HEK293 (cell line): ENCODE measurements around the gene SNX21.
A peak's percentile ranks its signal among the peaks of the same experiment; 100 is the strongest.

Source experiments
- CTCF ChIP-seq: fragments of 450-650 bp; formaldehyde crosslinking; IDR thresholded peaks from 2 replicates; pipeline ENCODE4 v1.5.1; 2016; ENCODE audit warnings: missing biosample characterization, missing genetic modification characterization
- IKZF3 ChIP-seq: fragments of 450-650 bp; IDR thresholded peaks from 2 replicates; pipeline ENCODE4 v1.5.0; 2018; ENCODE audit warnings: missing biosample characterization, mild to moderate bottlenecking, missing genetic modification characterization, moderate library complexity
- INSM2 ChIP-seq: fragments of 450-650 bp; formaldehyde crosslinking; IDR thresholded peaks from 2 replicates; pipeline ENCODE4 v1.5.1; 2016; ENCODE audit warnings: missing biosample characterization, missing genetic modification characterization
- KLF7 ChIP-seq: fragments of 450-650 bp; formaldehyde crosslinking; IDR thresholded peaks from 2 replicates; pipeline ENCODE4 v1.5.1; 2016; ENCODE audit warnings: missing biosample characterization, missing genetic modification characterization, borderline replicate concordance
- PRDM1 ChIP-seq: fragments of 450-650 bp; formaldehyde crosslinking; IDR thresholded peaks from 2 replicates; pipeline ENCODE4; 2016; ENCODE audit warnings: missing biosample characterization, missing genetic modification characterization
- PRDM2 ChIP-seq: fragments of 450-650 bp; formaldehyde crosslinking; IDR thresholded peaks from 2 replicates; pipeline ENCODE4 v1.5.1; 2016; ENCODE audit warnings: missing biosample characterization, missing genetic modification characterization, borderline replicate concordance
- WT1 ChIP-seq: fragments of 450-650 bp; formaldehyde crosslinking; IDR thresholded peaks from 2 replicates; pipeline ENCODE4 v1.5.1; 2016; ENCODE audit warnings: missing biosample characterization, missing genetic modification characterization
- ZBTB26 ChIP-seq: fragments of 450-650 bp; formaldehyde crosslinking; optimal IDR thresholded peaks from 2 replicates; pipeline ENCODE3; 2016; ENCODE audit warnings: missing biosample characterization, mild to moderate bottlenecking, missing genetic modification characterization
- ZBTB8A ChIP-seq: fragments of 450-650 bp; formaldehyde crosslinking; IDR thresholded peaks from 2 replicates; pipeline ENCODE4 v1.5.1; 2016; ENCODE audit warnings: missing biosample characterization, missing genetic modification characterization
- ZNF121 ChIP-seq: fragments of 450-650 bp; formaldehyde crosslinking; IDR thresholded peaks from 2 replicates; pipeline ENCODE4 v1.5.1; 2016; ENCODE audit warnings: missing biosample characterization, missing genetic modification characterization
- ZNF19 ChIP-seq: fragments of 450-650 bp; formaldehyde crosslinking; IDR thresholded peaks from 2 replicates; pipeline ENCODE4; 2016; ENCODE audit warnings: missing biosample characterization, missing genetic modification characterization, low read depth
- ZNF26 ChIP-seq: fragments of 450-650 bp; formaldehyde crosslinking; IDR thresholded peaks from 2 replicates; pipeline ENCODE4 v1.5.1; 2016; ENCODE audit warnings: missing biosample characterization, missing genetic modification characterization
- ZNF37A ChIP-seq: fragments of 450-650 bp; IDR thresholded peaks from 2 replicates; pipeline ENCODE4 v1.5.1; 2018; ENCODE audit warnings: missing biosample characterization, missing genetic modification characterization
- ZNF398 ChIP-seq: fragments of 450-650 bp; formaldehyde crosslinking; IDR thresholded peaks from 2 replicates; pipeline ENCODE4 v1.5.1; 2017; ENCODE audit warnings: missing biosample characterization, missing genetic modification characterization
- ZNF48 ChIP-seq: fragments of 450-650 bp; formaldehyde crosslinking; IDR thresholded peaks from 2 replicates; pipeline ENCODE4 v1.5.1; 2016; ENCODE audit warnings: missing biosample characterization, missing genetic modification characterization
- ZNF549 ChIP-seq: fragments of 450-650 bp; IDR thresholded peaks from 2 replicates; pipeline ENCODE4 v1.5.1; 2018; ENCODE audit warnings: missing biosample characterization, missing genetic modification characterization, mild to moderate bottlenecking, inconsistent platforms, moderate library complexity
- ZNF596 ChIP-seq: fragments of 450-650 bp; IDR thresholded peaks from 2 replicates; pipeline ENCODE4 v1.5.0; 2018; ENCODE audit warnings: missing biosample characterization, mild to moderate bottlenecking, missing genetic modification characterization, moderate library complexity
- ZNF624 ChIP-seq: fragments of 450-650 bp; formaldehyde crosslinking; IDR thresholded peaks from 2 replicates; pipeline ENCODE4 v1.5.1; 2017; ENCODE audit warnings: missing biosample characterization, missing genetic modification characterization
- ZNF639 ChIP-seq: fragments of 450-650 bp; formaldehyde crosslinking; IDR thresholded peaks from 2 replicates; pipeline ENCODE4 v1.5.1; 2016; ENCODE audit warnings: missing biosample characterization, missing genetic modification characterization
- ZNF660 ChIP-seq: fragments of 450-650 bp; IDR thresholded peaks from 2 replicates; pipeline ENCODE4 v1.5.1; 2018; ENCODE audit warnings: missing biosample characterization, mild to moderate bottlenecking, missing genetic modification characterization
- ZSCAN16 ChIP-seq: fragments of 450-650 bp; formaldehyde crosslinking; IDR thresholded peaks from 2 replicates; pipeline ENCODE4 v1.5.1; 2016; ENCODE audit warnings: missing biosample characterization, missing genetic modification characterization

The SNX21 gene

GRCh38 chr20:45890985-45891983, 57.7 kb downstream of the SNX21 start, which contains the start of the genes CTSA and NEURL2 (continued):
- TF ChIP-seq CTCF (tag by site-specific recombination) (peak; percentile 59), ZNF37A (tag by site-specific recombination) (no peak), WT1 (tag by site-specific recombination) (peak; percentile 68), ZNF121 (no peak), ZNF639 (peak; percentile 81), ZNF26 (tag by site-specific recombination) (no peak), ZNF549 (tag by site-specific recombination) (no peak), PRDM2 (no peak), ZNF48 (tag by site-specific recombination) (no peak), ZBTB26 (tag by site-specific recombination) (peak; percentile 64), ZBTB8A (peak; percentile 68), PRDM1 (tag by site-specific recombination) (no peak), ZNF596 (tag by site-specific recombination) (0 out of 2 replicates have a peak, but pooled peaks have one; percentile 17), IKZF3 (tag by site-specific recombination) (0 out of 2 replicates have a peak, but pooled peaks have one; percentile 12), INSM2 (peak; percentile 89), ZNF19 (no peak), KLF7 (tag by site-specific recombination) (peak; percentile 93), ZNF624 (tag by site-specific recombination) (no peak), ZSCAN16 (tag by site-specific recombination) (no peak), ZNF660 (tag by site-specific recombination) (peak; percentile 32; the same call in 1 of the 2 replicates), ZNF398 (tag by site-specific recombination) (peak; percentile 60)
